HepG2 (cell line): ENCODE measurements around the gene FUT1. TPM values are rescaled to one million over a fixed set of nuclear protein-coding genes. Genes with fewer than 3 reads are reported as not detected.

Experiments used
- ATAC-seq: fragments of 200-7000 bp; cut with Tn5 transposase; 3 replicates; pipeline ENCODE4 v1.9.1; 2020; ENCODE audit warnings: mild to moderate bottlenecking, moderate library complexity
- BruUV-seq: library from RNA; stranded (reverse); fragments of 400-500 nt; replicated peaks from 2 replicates; lab custom pipeline; 2021; lab: Mats Ljungman, UMichigan
- CTCF ChIA-PET: fragments of 300-600 bp; formaldehyde crosslinking; extraction: SDS; loops from one replicate; lab custom pipeline; 2021; ENCODE audit warnings: low total read pairs, inconsistent platforms, low intra/inter-chr PET ratio; lab: Yijun Ruan, JAX
- POLR2A ChIA-PET: fragments of 350-600 bp; sonication (Branson Sonifier 250); formaldehyde crosslinking; loops from one replicate; lab custom pipeline; 2020; ENCODE audit warnings: antibody characterized with exemption, inconsistent platforms; lab: Yijun Ruan, JAX
- DNase-seq: peaks from one replicate; pipeline ENCODE4 v3.0.0-alpha.2; 2015; ENCODE audit warnings: low spot score
- FAIRE-seq: peaks from 3 replicates; lab custom pipeline; 2011; peaks lifted over from hg19 to GRCh38; lab: Jason Lieb, UNC
- H2AFZ ChIP-seq: one replicate; pipeline ENCODE4 v1.6.1; 2011; ENCODE audit warnings: low read length, inconsistent platforms
- H3K27ac ChIP-seq: fragments of 300-600 bp; 3 replicates; pipeline ENCODE4 v1.8.0; 2011; ENCODE audit warnings: mixed run types, mild to moderate bottlenecking, mixed read lengths, low read length, inconsistent platforms; ENCODE audit not compliant: insufficient read depth; ENCODE audit errors: extremely low read length
- H3K27me3 ChIP-seq, 2 experiments: fragments of 200-600 bp in 1 of 2; 2 replicates in 1 of 2; 3 replicates in 1 of 2; pipeline versions ENCODE4 v1.6.0 to v1.8.0; 2011; ENCODE audit warnings: low read length in 2 of 2, mild to moderate bottlenecking in 2 of 2, moderate library complexity in 2 of 2, inconsistent platforms in 1 of 2; ENCODE audit not compliant: insufficient read depth in 2 of 2, control insufficient read depth in 1 of 2
- H3K36me3 ChIP-seq, 2 experiments: fragments of 200-600 bp in 1 of 2; replicated peaks in 1 of 2; 2 replicates in 1 of 2; 3 replicates in 1 of 2; pipeline versions ENCODE4 v1.5.1 to v1.8.0; 2011; ENCODE audit warnings: low read length in 2 of 2, inconsistent platforms in 1 of 2; ENCODE audit not compliant: insufficient read depth in 2 of 2, control insufficient read depth in 1 of 2
- H3K4me1 ChIP-seq: 2 replicates; pipeline ENCODE4 v1.5.1; 2012; ENCODE audit warnings: low read length, inconsistent platforms; ENCODE audit not compliant: insufficient read depth
- H3K4me2 ChIP-seq: 2 replicates; pipeline ENCODE4 v1.6.0; 2011; ENCODE audit warnings: low read depth, low read length, inconsistent platforms
- H3K4me3 ChIP-seq, 3 experiments: fragments of 200-600 bp in 1 of 3; sonication (generic), shearing (Covaris generic) in 1 of 3; replicated peaks in 1 of 3; 2 replicates each; pipeline ENCODE4 v1.5.1; 2011 to 2016; ENCODE audit warnings: low read length in 3 of 3, inconsistent platforms in 2 of 3, low read depth in 2 of 3, mild to moderate bottlenecking in 2 of 3, control low read depth in 1 of 3, mixed read lengths in 1 of 3; ENCODE audit not compliant: insufficient read depth in 1 of 3
- H3K79me2 ChIP-seq: one replicate; pipeline ENCODE4 v1.6.1; 2011; ENCODE audit warnings: low read length, inconsistent platforms; ENCODE audit not compliant: insufficient read depth
- H3K9ac ChIP-seq: 2 replicates; pipeline ENCODE4 v1.6.0; 2011; ENCODE audit warnings: mild to moderate bottlenecking, low read depth, low read length, inconsistent platforms; ENCODE audit not compliant: insufficient read depth
- H3K9me3 ChIP-seq: 2 replicates; pipeline ENCODE4 v1.5.1; 2012; ENCODE audit warnings: mild to moderate bottlenecking, low read length
- H4K20me1 ChIP-seq: 2 replicates; pipeline ENCODE4 v1.6.0; 2011; ENCODE audit warnings: inconsistent platforms, mild to moderate bottlenecking, low read length, moderate library complexity; ENCODE audit not compliant: insufficient read depth
- ARNTL ChIP-seq: sonication (generic); formaldehyde crosslinking; IDR thresholded peaks from 2 replicates; pipeline ENCODE4 v1.4.0; 2020; ENCODE audit warnings: mild to moderate bottlenecking, missing genetic modification reagents
- GABPB1 ChIP-seq: IDR thresholded peaks from 2 replicates; pipeline ENCODE4 v1.6.1; 2016; ENCODE audit warnings: mild to moderate bottlenecking, missing genetic modification reagents, moderate library complexity, missing compliant biosample characterization
- KLF11 ChIP-seq: IDR thresholded peaks from 2 replicates; pipeline ENCODE4 v1.6.1; 2016; ENCODE audit warnings: missing compliant biosample characterization
- MED8 ChIP-seq: sonication (generic); formaldehyde crosslinking; IDR thresholded peaks from 2 replicates; pipeline ENCODE4 v1.8.1; 2023; ENCODE audit warnings: mild to moderate bottlenecking, missing genetic modification reagents; ENCODE audit not compliant: insufficient replicate concordance
- SCMH1 ChIP-seq: sonication (generic); formaldehyde crosslinking; IDR thresholded peaks from 2 replicates; pipeline ENCODE4 v1.9.0; 2021; ENCODE audit warnings: missing genetic modification reagents, mild to moderate bottlenecking, borderline replicate concordance
- SPEN ChIP-seq: sonication (generic); formaldehyde crosslinking; IDR thresholded peaks from 2 replicates; pipeline ENCODE4 v1.5.1; 2020; ENCODE audit warnings: low read depth, mild to moderate bottlenecking, missing genetic modification reagents
- ZNF230 ChIP-seq: sonication (generic); formaldehyde crosslinking; IDR thresholded peaks from 2 replicates; pipeline ENCODE4 v1.4.0; 2020; ENCODE audit warnings: mild to moderate bottlenecking, missing genetic modification reagents
- ZNF513 ChIP-seq: sonication (generic); formaldehyde crosslinking; conservative IDR thresholded peaks from 2 replicates; pipeline ENCODE4 v1.5.0; 2020; ENCODE audit warnings: missing genetic modification reagents
- ZNF687 ChIP-seq: sonication (generic); formaldehyde crosslinking; IDR thresholded peaks from 2 replicates; pipeline ENCODE4 v1.5.1; 2020; ENCODE audit warnings: mild to moderate bottlenecking, missing genetic modification reagents, moderate library complexity
- ZNF800 ChIP-seq: sonication (generic); formaldehyde crosslinking; IDR thresholded peaks from 2 replicates; pipeline ENCODE4 v1.4.0; 2020; ENCODE audit warnings: missing genetic modification reagents
- WGBS: methylation state at CpG from one replicate; pipeline ENCODE4 v1.1.6; 2017; ENCODE audit warnings: low lambda C conversion rate; 5-methylcytosine and 5-hydroxymethylcytosine counted together
- in situ Hi-C: cut with HindIII; loops from 2 replicates; pipeline ENCODE4 v1.10.0; 2017; ENCODE audit warnings: low pct_unique_long_range_greater_than_20kb; ENCODE audit not compliant: extremely low pct_ligation_motif_present
- intact Hi-C: fragments of 100-400 bp; cut with micrococcal nuclease; formaldehyde crosslinking; loops from one replicate; pipeline ENCODE4 v1.10.0; 2022; ENCODE audit not compliant: unreplicated experiment
- polyA plus RNA-seq, 8 experiments: library from polyadenylated mRNA; depleted of rRNA in 3 of 8; stranded (reverse) in 7 of 8; unstranded in 1 of 8; fragments of >200 nt; fragmentation: Illumina TruSeq in 4 of 8; extraction: Trizol in 4 of 8; gene quantifications; 2 replicates each; pipeline versions ENCODE4 v1.2.1 to v1.2.3, GENCODE V29; 2011 to 2016; ENCODE audit warnings: low read depth in 4 of 8, missing spikeins in 1 of 8, mixed read lengths in 1 of 8; ENCODE audit not compliant: insufficient read depth in 1 of 8
- total RNA-seq, 5 experiments: library from RNA; depleted of rRNA; stranded (reverse); fragments of >200 nt; fragmentation: Illumina TruSeq; extraction: Trizol; gene quantifications; 2 replicates each; pipeline ENCODE4 v1.2.3, GENCODE V29; 2016; ENCODE audit warnings: low read depth in 1 of 5

The FUT1 gene
- total and polyA plus RNA-seq, 2 of the 13 experiments (the other 11 are each of a cell fraction or from before 2014, with no cell fraction given), result 0.07 to 1.1 TPM

- no peak for TF ChIP-seq ZNF800 (CRISPR knock-in tag)
- no peak for TF ChIP-seq SCMH1
- TF ChIP-seq ZNF513, result no peak
- TF ChIP-seq ZNF230, result no peak
- peak; percentile 86 for TF ChIP-seq ARNTL (CRISPR knock-in tag)
- no peak for TF ChIP-seq KLF11 (CRISPR knock-in tag)
- TF ChIP-seq, all 625 proteins: peak for 92
These were observed 20.1 kb upstream of the FUT1 start (continued) for GRCh38 chr19:48772503-48772953.

DNA sequence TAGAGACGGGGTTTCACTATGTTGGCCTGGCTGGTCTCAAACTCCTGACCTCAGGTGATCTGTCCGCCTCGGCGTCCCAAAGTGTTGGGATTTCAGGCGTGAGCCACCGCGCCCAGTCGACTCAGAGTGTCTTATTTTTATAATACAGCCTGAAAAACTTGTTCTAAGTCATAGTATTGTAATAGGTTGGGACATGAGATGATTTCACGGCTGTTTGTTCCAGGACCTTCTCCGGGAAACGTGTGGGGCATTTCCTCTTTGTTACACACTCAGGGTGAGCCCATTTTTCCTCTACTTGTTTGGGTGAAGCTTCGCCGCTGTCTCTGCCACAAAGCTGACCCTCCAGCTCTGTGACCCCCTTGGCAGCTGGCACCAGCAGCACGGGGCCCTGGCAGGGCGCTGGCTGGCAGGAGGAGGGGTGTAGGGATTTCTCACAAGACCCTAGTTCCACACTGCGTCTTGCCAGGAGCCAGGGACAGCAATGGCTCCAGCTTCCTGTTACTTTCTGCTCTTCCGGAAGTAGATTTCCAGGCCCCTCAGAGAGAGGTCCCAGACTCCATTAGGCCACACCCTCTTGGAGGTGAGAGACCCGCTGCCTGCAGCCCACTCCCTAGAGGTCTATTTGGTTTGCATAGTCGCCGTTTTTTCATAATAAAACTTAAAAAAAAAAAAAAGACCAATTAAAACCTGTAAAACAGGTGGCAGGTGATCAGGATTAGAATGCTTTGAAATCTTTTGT, 18.5 kb upstream of the FUT1 start:
- H3K9ac ChIP-seq, result no peak overlapping the region
- DNase-seq, result no peak
- H3K4me1 ChIP-seq, result peaks cover 63% of the 10 kb centered on the region
- ChIA-PET POLR2A (interaction anchor here (2.2 to 3.1 kb wide), 5 partner anchors 12 to 55 kb away, joined by 6 to 30 read pairs (median 14); no protein-coding TSS in a partner anchor), CTCF (no interaction called here)
- intact Hi-C loops, result no loop called here
- H2AFZ ChIP-seq, result no peak overlapping the region
- H3K79me2 ChIP-seq, result no peaks in the 10 kb centered on the region
- WGBS, result 70% methylated on average over 20 of the region's 20 CpGs
- no peaks in the 10 kb centered on the region for H4K20me1 ChIP-seq
- H3K36me3 ChIP-seq, result no peaks in the 10 kb centered on the region
- H3K4me2 ChIP-seq, result no peak overlapping the region
- no peaks in the 10 kb centered on the region for H3K27me3 ChIP-seq
- TF ChIP-seq MED8 (CRISPR knock-in tag) (no peak), SPEN (no peak), GABPB1 (CRISPR knock-in tag) (0 out of 2 replicates have a peak, but pooled peaks have one; percentile 8), ZNF687 (CRISPR knock-in tag) (peak; percentile 25; the same call in 1 of the 2 replicates)
- H3K4me3 ChIP-seq, result no peak overlapping the region
- no TSS peak for BruUV-seq
- in situ Hi-C loops, result no loop called here
- FAIRE-seq, result no peak
- no peaks in the 10 kb centered on the region for H3K9me3 ChIP-seq
- ATAC-seq, result no peak
- H3K27ac ChIP-seq, result no peak overlapping the region
